ENCODE results near the gene STIP1.

DNA sequence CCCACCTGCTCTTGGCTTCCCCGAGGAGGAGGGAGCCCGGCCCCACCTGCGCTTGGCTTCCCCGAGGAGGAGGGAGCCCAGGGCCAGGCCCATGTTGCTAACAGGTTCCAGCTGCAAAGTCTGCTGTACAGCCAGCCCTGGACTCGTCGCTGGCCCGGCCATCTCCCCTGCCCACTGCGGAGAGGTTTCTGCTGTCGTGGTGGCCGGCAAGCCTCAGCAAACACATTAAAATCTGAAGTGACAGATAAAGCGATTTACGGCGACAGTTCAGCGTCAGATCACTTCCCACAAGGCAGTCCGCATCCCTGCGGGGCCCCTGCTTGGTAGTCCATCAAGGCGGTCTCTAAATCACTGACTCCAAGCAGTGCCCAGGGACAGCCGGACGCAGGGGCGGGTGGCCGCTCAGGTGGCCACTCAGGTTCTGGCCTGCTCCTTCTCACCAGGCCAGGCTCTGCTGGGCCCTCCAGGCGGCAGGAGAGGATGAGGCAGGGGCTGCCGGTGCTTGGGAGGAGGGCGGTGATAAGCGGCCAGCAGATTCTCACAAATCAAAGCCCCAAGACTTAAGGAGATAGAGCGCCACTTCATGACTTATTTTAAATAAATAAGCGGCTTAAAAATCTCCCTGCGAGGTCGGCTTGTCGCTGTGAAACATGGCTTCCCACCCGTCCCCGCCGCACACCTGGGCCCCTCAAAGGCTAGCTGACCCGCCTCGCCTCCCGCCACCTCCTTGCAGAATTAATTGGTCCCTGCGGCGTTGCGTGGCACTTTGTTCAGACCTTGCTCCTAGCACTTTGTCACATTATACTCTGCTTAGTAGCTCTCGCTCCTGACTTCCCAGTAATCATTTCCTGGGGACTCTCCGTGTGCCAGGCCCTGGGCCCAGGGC lies 41.1 kb upstream of the STIP1 start:
- no peak for TF ChIP-seq POLR2A (IDR thresholded peaks at IDR 0.05)
- TF ChIP-seq, protein P1, sequence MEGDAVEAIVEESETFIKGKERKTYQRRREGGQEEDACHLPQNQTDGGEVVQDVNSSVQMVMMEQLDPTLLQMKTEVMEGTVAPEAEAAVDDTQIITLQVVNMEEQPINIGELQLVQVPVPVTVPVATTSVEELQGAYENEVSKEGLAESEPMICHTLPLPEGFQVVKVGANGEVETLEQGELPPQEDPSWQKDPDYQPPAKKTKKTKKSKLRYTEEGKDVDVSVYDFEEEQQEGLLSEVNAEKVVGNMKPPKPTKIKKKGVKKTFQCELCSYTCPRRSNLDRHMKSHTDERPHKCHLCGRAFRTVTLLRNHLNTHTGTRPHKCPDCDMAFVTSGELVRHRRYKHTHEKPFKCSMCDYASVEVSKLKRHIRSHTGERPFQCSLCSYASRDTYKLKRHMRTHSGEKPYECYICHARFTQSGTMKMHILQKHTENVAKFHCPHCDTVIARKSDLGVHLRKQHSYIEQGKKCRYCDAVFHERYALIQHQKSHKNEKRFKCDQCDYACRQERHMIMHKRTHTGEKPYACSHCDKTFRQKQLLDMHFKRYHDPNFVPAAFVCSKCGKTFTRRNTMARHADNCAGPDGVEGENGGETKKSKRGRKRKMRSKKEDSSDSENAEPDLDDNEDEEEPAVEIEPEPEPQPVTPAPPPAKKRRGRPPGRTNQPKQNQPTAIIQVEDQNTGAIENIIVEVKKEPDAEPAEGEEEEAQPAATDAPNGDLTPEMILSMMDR (IDR thresholded peaks at IDR 0.05): no peak
